Hematopoietic multipotent progenitor cell treated with erythropoietin and hydrocortisone succinate and interleukin-3 and kit ligand, for 15 days (in vitro differentiated cells): ENCODE data around the gene TTLL8.

ENCODE experiments used
- DNase-seq: peaks from one replicate; pipeline ENCODE4 v3.0.0-alpha.2; 2015; ENCODE audit warnings: low spot score

Gene TTLL8

GRCh38 chr22:50061141-50061823 is 3.2 kb upstream of the TTLL8 start:
- no peak for DNase-seq

- no peak for DNase-seq
Observed at GRCh38 chr22:50060441-50061140, 2.5 kb upstream of the TTLL8 start.

- DNase-seq: no peak
Observed at GRCh38 chr22:50059881-50060262, 1.8 kb upstream of the TTLL8 start.

GRCh38 chr22:50058906-50059880 is 1.1 kb upstream of the TTLL8 start:
- DNase-seq: no peak

GRCh38 chr22:50057278-50058060 is 629 bp downstream of the TTLL8 start:
- no peak for DNase-seq

- DNase-seq: no peak
Observed at GRCh38 chr22:50056214-50056972, 1.7 kb downstream of the TTLL8 start.

GRCh38 chr22:50053861-50054260 is 4.2 kb downstream of the TTLL8 start:
- no peak for DNase-seq

- no peak for DNase-seq
Observed at GRCh38 chr22:50051930-50052329, 6.2 kb downstream of the TTLL8 start.

GRCh38 chr22:50049299-50050195 is 8.6 kb downstream of the TTLL8 start:
- DNase-seq: no peak

GRCh38 chr22:50048836-50049235 is 9.3 kb downstream of the TTLL8 start:
- no peak for DNase-seq

GRCh38 chr22:50048061-50048765 is 9.9 kb downstream of the TTLL8 start:
- DNase-seq: no peak

GRCh38 chr22:50047346-50047745 is 10.8 kb downstream of the TTLL8 start:
- no peak for DNase-seq

- no peak for DNase-seq
Observed at GRCh38 chr22:50046481-50047245, 11.4 kb downstream of the TTLL8 start.

- no peak for DNase-seq
Observed at GRCh38 chr22:50046019-50046415, 12.1 kb downstream of the TTLL8 start.

- no peak for DNase-seq
Observed at GRCh38 chr22:50045211-50046018, 12.7 kb downstream of the TTLL8 start.

- no peak for DNase-seq
Observed at GRCh38 chr22:50044485-50045118, 13.5 kb downstream of the TTLL8 start.

GRCh38 chr22:50041361-50042065 is 16.6 kb downstream of the TTLL8 start:
- no peak for DNase-seq
